Cardiac muscle cell (in vitro differentiated cells and primary cell): Measurements from ENCODE around the gene TIMM9. TPM values are rescaled to one million over a fixed set of nuclear protein-coding genes. Genes with fewer than 3 reads are reported as not detected.
"Not testable (repeated sequence)": the region's sequence is repeated elsewhere in the genome, so short reads cannot be mapped to it uniquely, and the experiment has no call there.

Experiments
- DNase-seq, 2 donors: peaks; one replicate each; pipeline versions ENCODE4 v3.0.0 to v3.0.0-alpha.2; 2010 to 2017; ENCODE audit warnings: low read depth in 1 of 2, low spot score in 1 of 2
- H3K27ac ChIP-seq: fragments of 200-600 bp; sonication (generic); 2 replicates; pipeline ENCODE4 v1.5.1; 2016
- H3K27me3 ChIP-seq: fragments of 200-600 bp; sonication (generic); 2 replicates; pipeline ENCODE4 v1.6.0; 2016; ENCODE audit warnings: control low read depth
- H3K36me3 ChIP-seq: fragments of 200-600 bp; sonication (generic); 2 replicates; pipeline ENCODE4 v1.5.1; 2016; ENCODE audit warnings: control low read depth
- H3K4me1 ChIP-seq: fragments of 200-600 bp; sonication (generic); 2 replicates; pipeline ENCODE4 v1.8.1; 2017; ENCODE audit warnings: low read depth, mild to moderate bottlenecking, mixed run types
- H3K4me3 ChIP-seq: fragments of 200-600 bp; sonication (generic); 2 replicates; pipeline ENCODE4 v1.5.1; 2016; ENCODE audit warnings: mild to moderate bottlenecking
- H3K9me3 ChIP-seq: fragments of 200-600 bp; sonication (generic); 2 replicates; pipeline ENCODE4 v1.5.1; 2017; ENCODE audit warnings: low read depth, mild to moderate bottlenecking, control low read depth
- polyA plus RNA-seq: library from polyadenylated mRNA; unstranded; fragments of >200 nt; fragmentation: Nextera tagmentation; extraction: Ambion mirVana; gene quantifications from 2 replicates; pipeline ENCODE4 v1.2.1, GENCODE V29; 2016
- total RNA-seq: library from RNA; depleted of rRNA; stranded (reverse); fragments of >200 nt; gene quantifications from 2 replicates; pipeline ENCODE4 v1.2.3, GENCODE V29; 2016
- TF ChIP-seq, protein P1 (sequence below): IDR thresholded peaks from 2 replicates; pipeline ENCODE4 v1.5.1; 2012; ENCODE audit warnings: low read depth, mild to moderate bottlenecking, low read length

Gene TIMM9
- total and polyA plus RNA-seq, 2 experiments from 2014 or later, result 50.1 to 77.3 TPM

- peaks cover 37% of the 10 kb centered on the region for H3K36me3 ChIP-seq
- DNase-seq, result peak in 1 of 2 donors; percentile 2
- no peak overlapping the region for H3K27ac ChIP-seq
- H3K27me3 ChIP-seq, result no peaks in the 10 kb centered on the region
- no peak overlapping the region for H3K4me3 ChIP-seq
- no peaks in the 10 kb centered on the region for H3K9me3 ChIP-seq
- TF ChIP-seq, protein P1, sequence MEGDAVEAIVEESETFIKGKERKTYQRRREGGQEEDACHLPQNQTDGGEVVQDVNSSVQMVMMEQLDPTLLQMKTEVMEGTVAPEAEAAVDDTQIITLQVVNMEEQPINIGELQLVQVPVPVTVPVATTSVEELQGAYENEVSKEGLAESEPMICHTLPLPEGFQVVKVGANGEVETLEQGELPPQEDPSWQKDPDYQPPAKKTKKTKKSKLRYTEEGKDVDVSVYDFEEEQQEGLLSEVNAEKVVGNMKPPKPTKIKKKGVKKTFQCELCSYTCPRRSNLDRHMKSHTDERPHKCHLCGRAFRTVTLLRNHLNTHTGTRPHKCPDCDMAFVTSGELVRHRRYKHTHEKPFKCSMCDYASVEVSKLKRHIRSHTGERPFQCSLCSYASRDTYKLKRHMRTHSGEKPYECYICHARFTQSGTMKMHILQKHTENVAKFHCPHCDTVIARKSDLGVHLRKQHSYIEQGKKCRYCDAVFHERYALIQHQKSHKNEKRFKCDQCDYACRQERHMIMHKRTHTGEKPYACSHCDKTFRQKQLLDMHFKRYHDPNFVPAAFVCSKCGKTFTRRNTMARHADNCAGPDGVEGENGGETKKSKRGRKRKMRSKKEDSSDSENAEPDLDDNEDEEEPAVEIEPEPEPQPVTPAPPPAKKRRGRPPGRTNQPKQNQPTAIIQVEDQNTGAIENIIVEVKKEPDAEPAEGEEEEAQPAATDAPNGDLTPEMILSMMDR, result no peak
- no peaks in the 10 kb centered on the region for H3K4me1 ChIP-seq
Observed at GRCh38 chr14:58444627-58445026, 17.3 kb upstream of the TIMM9 start.

DNA sequence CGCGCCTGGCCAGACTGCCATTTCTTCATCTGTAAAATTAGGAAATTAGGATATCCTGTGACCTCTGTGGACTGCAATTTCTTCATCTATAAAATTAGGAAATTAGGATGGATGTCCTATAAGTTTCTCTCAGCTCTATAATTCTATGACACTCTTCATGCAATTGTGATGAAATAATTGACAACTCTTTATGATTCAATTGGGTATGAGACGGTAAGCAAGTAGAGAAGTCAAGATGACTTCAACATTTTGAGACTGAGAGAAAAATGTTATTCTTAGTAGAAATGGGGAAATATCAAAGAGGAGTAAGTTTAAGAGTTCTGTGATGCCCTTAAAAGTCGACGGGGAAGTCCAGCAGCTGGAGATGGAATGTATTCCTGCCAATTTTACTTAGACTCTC lies 12.1 kb upstream of the TIMM9 start:
- Histone ChIP-seq H3K4me3 (no peak overlapping the region), H3K36me3 (peaks cover 37% of the 10 kb centered on the region), H3K4me1 (no peaks in the 10 kb centered on the region), H3K27ac (no peak overlapping the region), H3K9me3 (no peaks in the 10 kb centered on the region), H3K27me3 (no peaks in the 10 kb centered on the region)
- no peak for DNase-seq
- TF ChIP-seq, protein P1, result no peak

- DNase-seq, result peak in 1 of 2 donors; percentile 53
- no peak overlapping the region for H3K4me3 ChIP-seq
- TF ChIP-seq, protein P1, result no peak
- H3K27me3 ChIP-seq, result no peaks in the 10 kb centered on the region
- H3K36me3 ChIP-seq, result peaks cover 29% of the 10 kb centered on the region
- peaks cover 9% of the 10 kb centered on the region for H3K4me1 ChIP-seq
- H3K27ac ChIP-seq, result no peak overlapping the region
- H3K9me3 ChIP-seq, result no peaks in the 10 kb centered on the region
Observed at GRCh38 chr14:58430156-58430555, 2.8 kb upstream of the TIMM9 start.

DNA sequence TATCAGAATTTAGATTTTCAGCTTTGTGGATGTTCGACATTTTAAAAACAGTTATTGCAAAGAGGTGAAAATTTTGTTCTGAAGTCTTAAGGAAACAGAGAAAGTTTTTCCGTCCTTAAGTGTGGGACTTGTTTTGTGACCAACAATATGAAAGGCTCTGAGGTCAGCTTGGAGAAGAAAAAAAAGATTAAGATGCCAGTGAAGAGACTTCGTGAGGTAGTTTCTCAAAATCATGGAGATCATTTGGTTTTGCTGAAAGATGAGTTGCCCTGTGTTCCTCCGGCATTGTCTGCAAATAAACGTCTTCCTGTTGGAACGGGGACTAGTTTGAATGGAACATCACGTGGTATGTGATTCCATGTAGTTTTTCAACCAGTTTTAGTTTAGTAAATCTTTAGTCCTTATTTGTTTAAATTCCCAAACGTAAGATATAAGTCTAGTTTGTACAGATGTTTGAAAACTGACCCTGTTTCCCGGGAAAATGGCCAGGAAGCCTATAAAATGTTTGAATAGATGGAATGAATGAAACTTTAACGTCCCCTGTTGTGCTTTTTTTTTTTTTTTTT lies 870 bp upstream of the TIMM9 start:
- H3K36me3 ChIP-seq, result peaks cover 15% of the 10 kb centered on the region
- H3K4me3 ChIP-seq, result peak overlapping the region; percentile 77
- H3K9me3 ChIP-seq, result no peaks in the 10 kb centered on the region
- H3K4me1 ChIP-seq, result peaks cover 9% of the 10 kb centered on the region
- TF ChIP-seq, protein P1, result no peak
- peak overlapping the region; percentile 93 for H3K27ac ChIP-seq
- peak; percentile 26 to 61 for DNase-seq
- no peaks in the 10 kb centered on the region for H3K27me3 ChIP-seq

GRCh38 chr14:58426670-58427280 lies 556 bp downstream of the TIMM9 start:
- TF ChIP-seq, protein P1, result no peak
- H3K27ac ChIP-seq, result peak overlapping the region; percentile 93
- peak overlapping the region; percentile 77 for H3K4me3 ChIP-seq
- peaks cover 12% of the 10 kb centered on the region for H3K36me3 ChIP-seq
- H3K27me3 ChIP-seq, result no peaks in the 10 kb centered on the region
- DNase-seq, result peak; percentile 76 to 80
- H3K4me1 ChIP-seq, result peaks cover 9% of the 10 kb centered on the region
- H3K9me3 ChIP-seq, result no peaks in the 10 kb centered on the region

- not testable (repeated sequence) for H3K27me3 ChIP-seq
Observed at GRCh38 chr14:58416934-58417333, 10.4 kb downstream of the TIMM9 start.

More at GRCh38 chr14:58416934-58417333, 10.4 kb downstream of the TIMM9 start:
- not testable (repeated sequence) for DNase-seq, H3K4me3 ChIP-seq, H3K4me1 ChIP-seq, H3K27ac ChIP-seq, H3K36me3 ChIP-seq, H3K9me3 ChIP-seq
